HepG2 (cell line): ENCODE data around the gene TEX29. TPM values are rescaled to one million over a fixed set of nuclear protein-coding genes. Genes with fewer than 3 reads are reported as not detected.

Experiments used
- ATAC-seq: fragments of 200-7000 bp; cut with Tn5 transposase; 3 replicates; pipeline ENCODE4 v1.9.1; 2020; ENCODE audit warnings: mild to moderate bottlenecking, moderate library complexity
- BruUV-seq: library from RNA; stranded (reverse); fragments of 400-500 nt; replicated peaks from 2 replicates; lab custom pipeline; 2021; lab: Mats Ljungman, UMichigan
- CTCF ChIA-PET: fragments of 300-600 bp; formaldehyde crosslinking; extraction: SDS; loops from one replicate; lab custom pipeline; 2021; ENCODE audit warnings: low total read pairs, inconsistent platforms, low intra/inter-chr PET ratio; lab: Yijun Ruan, JAX
- POLR2A ChIA-PET: fragments of 350-600 bp; sonication (Branson Sonifier 250); formaldehyde crosslinking; loops from one replicate; lab custom pipeline; 2020; ENCODE audit warnings: antibody characterized with exemption, inconsistent platforms; lab: Yijun Ruan, JAX
- DNase-seq: peaks from one replicate; pipeline ENCODE4 v3.0.0-alpha.2; 2015; ENCODE audit warnings: low spot score
- FAIRE-seq: peaks from 3 replicates; lab custom pipeline; 2011; peaks lifted over from hg19 to GRCh38; lab: Jason Lieb, UNC
- H2AFZ ChIP-seq: one replicate; pipeline ENCODE4 v1.6.1; 2011; ENCODE audit warnings: low read length, inconsistent platforms
- H3K27ac ChIP-seq: fragments of 300-600 bp; 3 replicates; pipeline ENCODE4 v1.8.0; 2011; ENCODE audit warnings: mixed run types, mild to moderate bottlenecking, mixed read lengths, low read length, inconsistent platforms; ENCODE audit not compliant: insufficient read depth; ENCODE audit errors: extremely low read length
- H3K27me3 ChIP-seq, 2 experiments: fragments of 200-600 bp in 1 of 2; 2 replicates in 1 of 2; 3 replicates in 1 of 2; pipeline versions ENCODE4 v1.6.0 to v1.8.0; 2011; ENCODE audit warnings: low read length in 2 of 2, mild to moderate bottlenecking in 2 of 2, moderate library complexity in 2 of 2, inconsistent platforms in 1 of 2; ENCODE audit not compliant: insufficient read depth in 2 of 2, control insufficient read depth in 1 of 2
- H3K36me3 ChIP-seq, 2 experiments: fragments of 200-600 bp in 1 of 2; replicated peaks in 1 of 2; 2 replicates in 1 of 2; 3 replicates in 1 of 2; pipeline versions ENCODE4 v1.5.1 to v1.8.0; 2011; ENCODE audit warnings: low read length in 2 of 2, inconsistent platforms in 1 of 2; ENCODE audit not compliant: insufficient read depth in 2 of 2, control insufficient read depth in 1 of 2
- H3K4me1 ChIP-seq: 2 replicates; pipeline ENCODE4 v1.5.1; 2012; ENCODE audit warnings: low read length, inconsistent platforms; ENCODE audit not compliant: insufficient read depth
- H3K4me2 ChIP-seq: 2 replicates; pipeline ENCODE4 v1.6.0; 2011; ENCODE audit warnings: low read depth, low read length, inconsistent platforms
- H3K4me3 ChIP-seq, 3 experiments: fragments of 200-600 bp in 1 of 3; sonication (generic), shearing (Covaris generic) in 1 of 3; replicated peaks in 1 of 3; 2 replicates each; pipeline ENCODE4 v1.5.1; 2011 to 2016; ENCODE audit warnings: low read length in 3 of 3, inconsistent platforms in 2 of 3, low read depth in 2 of 3, mild to moderate bottlenecking in 2 of 3, control low read depth in 1 of 3, mixed read lengths in 1 of 3; ENCODE audit not compliant: insufficient read depth in 1 of 3
- H3K79me2 ChIP-seq: one replicate; pipeline ENCODE4 v1.6.1; 2011; ENCODE audit warnings: low read length, inconsistent platforms; ENCODE audit not compliant: insufficient read depth
- H3K9ac ChIP-seq: 2 replicates; pipeline ENCODE4 v1.6.0; 2011; ENCODE audit warnings: mild to moderate bottlenecking, low read depth, low read length, inconsistent platforms; ENCODE audit not compliant: insufficient read depth
- H3K9me3 ChIP-seq: 2 replicates; pipeline ENCODE4 v1.5.1; 2012; ENCODE audit warnings: mild to moderate bottlenecking, low read length
- H4K20me1 ChIP-seq: 2 replicates; pipeline ENCODE4 v1.6.0; 2011; ENCODE audit warnings: inconsistent platforms, mild to moderate bottlenecking, low read length, moderate library complexity; ENCODE audit not compliant: insufficient read depth
- AGO2 ChIP-seq: fragments of 200-400 bp; formaldehyde crosslinking; optimal IDR thresholded peaks from 2 replicates; pipeline ENCODE3; 2017; ENCODE audit warnings: mild to moderate bottlenecking, low read depth, low read length, moderate library complexity
- HNRNPLL ChIP-seq: fragments of 200-400 bp; formaldehyde crosslinking; IDR thresholded peaks from 2 replicates; pipeline ENCODE4 v1.6.1; 2017; ENCODE audit warnings: mild to moderate bottlenecking, low read depth, low read length; ENCODE audit not compliant: poor library complexity, severe bottlenecking
- KDM1A ChIP-seq: IDR thresholded peaks from 2 replicates; pipeline ENCODE4 v1.6.1; 2016; ENCODE audit warnings: missing compliant biosample characterization
- KMT2B ChIP-seq: IDR thresholded peaks from 2 replicates; pipeline ENCODE4 v1.6.1; 2016; ENCODE audit warnings: missing genetic modification reagents, missing compliant biosample characterization
- NONO ChIP-seq, 2 experiments: fragments of 450-650 bp in 1 of 2; sonication (generic) in 1 of 2; formaldehyde crosslinking in 1 of 2; IDR thresholded peaks in 1 of 2; conservative IDR thresholded peaks in 1 of 2; 2 replicates each; pipeline versions ENCODE4 v1.6.1 to v1.8.0; 2017 to 2022; ENCODE audit warnings: mild to moderate bottlenecking in 1 of 2, missing genetic modification reagents in 1 of 2, moderate library complexity in 1 of 2
- ZKSCAN1 ChIP-seq: fragments of 150-350 bp; IDR thresholded peaks from 2 replicates; pipeline ENCODE4 v1.6.1; 2014; ENCODE audit warnings: low read length
- ZNF558 ChIP-seq: sonication (generic); formaldehyde crosslinking; IDR thresholded peaks from 2 replicates; pipeline ENCODE4 v1.9.0; 2022; ENCODE audit warnings: mild to moderate bottlenecking, missing genetic modification reagents, borderline replicate concordance
- ZNF720 ChIP-seq: sonication (generic); formaldehyde crosslinking; IDR thresholded peaks from 2 replicates; pipeline ENCODE4 v1.4.0; 2020; ENCODE audit warnings: missing genetic modification reagents
- ZNF75D ChIP-seq: sonication (generic); formaldehyde crosslinking; IDR thresholded peaks from 2 replicates; pipeline ENCODE4 v1.8.1; 2023; ENCODE audit warnings: missing genetic modification reagents, mild to moderate bottlenecking, borderline replicate concordance
- ZNF841 ChIP-seq: sonication (generic); formaldehyde crosslinking; IDR thresholded peaks from 2 replicates; pipeline ENCODE4 v1.8.1; 2023; ENCODE audit warnings: missing genetic modification reagents, borderline replicate concordance
- WGBS: methylation state at CpG from one replicate; pipeline ENCODE4 v1.1.6; 2017; ENCODE audit warnings: low lambda C conversion rate; 5-methylcytosine and 5-hydroxymethylcytosine counted together
- in situ Hi-C: cut with HindIII; loops from 2 replicates; pipeline ENCODE4 v1.10.0; 2017; ENCODE audit warnings: low pct_unique_long_range_greater_than_20kb; ENCODE audit not compliant: extremely low pct_ligation_motif_present
- intact Hi-C: fragments of 100-400 bp; cut with micrococcal nuclease; formaldehyde crosslinking; loops from one replicate; pipeline ENCODE4 v1.10.0; 2022; ENCODE audit not compliant: unreplicated experiment
- polyA plus RNA-seq, 8 experiments: library from polyadenylated mRNA; depleted of rRNA in 3 of 8; stranded (reverse) in 7 of 8; unstranded in 1 of 8; fragments of >200 nt; fragmentation: Illumina TruSeq in 4 of 8; extraction: Trizol in 4 of 8; gene quantifications; 2 replicates each; pipeline versions ENCODE4 v1.2.1 to v1.2.3, GENCODE V29; 2011 to 2016; ENCODE audit warnings: low read depth in 4 of 8, missing spikeins in 1 of 8, mixed read lengths in 1 of 8; ENCODE audit not compliant: insufficient read depth in 1 of 8
- total RNA-seq, 5 experiments: library from RNA; depleted of rRNA; stranded (reverse); fragments of >200 nt; fragmentation: Illumina TruSeq; extraction: Trizol; gene quantifications; 2 replicates each; pipeline ENCODE4 v1.2.3, GENCODE V29; 2016; ENCODE audit warnings: low read depth in 1 of 5
- TF ChIP-seq, protein P1 (sequence below): sonication (generic); formaldehyde crosslinking; IDR thresholded peaks from 2 replicates; pipeline ENCODE4 v1.8.1; 2023; ENCODE audit warnings: mild to moderate bottlenecking, missing genetic modification reagents, borderline replicate concordance
- TF ChIP-seq, protein P2 (sequence below): sonication (generic); formaldehyde crosslinking; IDR thresholded peaks from 2 replicates; pipeline ENCODE4 v1.8.1; 2022; ENCODE audit warnings: mild to moderate bottlenecking, missing genetic modification reagents

Gene TEX29
- total and polyA plus RNA-seq, 2 of the 13 experiments (the other 11 are each of a cell fraction or from before 2014, with no cell fraction given), result 0.12 to 0.22 TPM

DNA sequence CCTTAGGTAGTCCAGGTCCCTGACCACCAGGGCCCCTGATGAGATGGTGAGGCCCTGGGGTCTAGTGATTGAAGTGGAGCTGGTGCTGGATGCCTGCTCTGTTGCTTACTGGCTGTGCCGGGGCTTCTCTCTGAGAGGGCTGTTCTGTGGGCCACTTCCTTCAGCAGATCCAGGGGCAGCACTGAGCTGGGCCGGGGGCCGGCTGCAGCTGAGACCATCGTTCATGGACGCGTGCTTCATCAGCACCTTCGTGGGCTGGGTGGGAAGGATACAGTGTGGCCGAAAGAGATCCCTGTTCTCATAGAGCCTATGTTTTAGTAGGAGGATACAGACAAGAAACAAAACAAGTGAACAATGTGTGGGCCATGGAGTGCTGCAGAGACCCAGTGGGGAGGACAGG, 33.2 kb upstream of the TEX29 start:
- POLR2A ChIA-PET, result no interaction called here
- ATAC-seq (peak; percentile 24; the same call in 2 of the 3 replicates), FAIRE-seq (no peak), DNase-seq (no peak)
- Histone ChIP-seq H2AFZ (no peak overlapping the region), H3K9me3 (no peaks in the 10 kb centered on the region), H3K36me3 (peaks cover 31 to 83% of the 10 kb centered on the region in 2 experiments), H3K9ac (no peak overlapping the region), H3K4me1 (no peaks in the 10 kb centered on the region), H3K79me2 (no peaks in the 10 kb centered on the region), H4K20me1 (no peaks in the 10 kb centered on the region; the same call in 1 of the 2 replicates), H3K27me3 (no peaks in the 10 kb centered on the region), H3K27ac (no peak overlapping the region), H3K4me2 (no peak overlapping the region), H3K4me3 (no peak overlapping the region)
- 99% methylated on average over 7 of the region's 8 CpGs for WGBS
- intact Hi-C loops, result no loop called here
- in situ Hi-C loops, result no loop called here
- CTCF ChIA-PET, result no interaction called here
- BruUV-seq, result no TSS peak
- TF ChIP-seq AGO2 (peak; percentile 11), ZNF75D (CRISPR knock-in tag) (no peak)

DNA sequence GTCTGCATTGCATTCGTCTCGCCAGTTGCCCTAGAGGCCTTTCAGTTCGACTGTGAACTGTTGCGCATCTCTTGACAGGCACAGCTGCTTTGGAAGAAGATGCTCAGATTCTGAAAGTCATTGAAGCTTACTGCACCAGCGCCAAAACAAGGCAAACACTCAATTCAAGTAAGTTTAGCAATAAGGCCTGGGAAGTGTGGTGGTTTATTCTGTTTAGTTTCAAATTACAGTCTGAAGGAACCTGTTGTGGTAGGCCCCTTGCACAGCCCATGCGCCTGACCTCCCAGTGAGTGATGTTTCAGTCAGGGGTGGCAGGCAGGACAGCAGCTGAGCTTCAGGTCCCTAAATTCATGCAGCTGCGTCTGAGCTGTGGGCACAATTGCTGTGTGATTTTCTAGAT, 32.2 kb upstream of the TEX29 start:
- in situ Hi-C loops, result no loop called here
- H3K79me2 ChIP-seq, result no peaks in the 10 kb centered on the region
- BruUV-seq, result no TSS peak
- H3K4me2 ChIP-seq, result no peak overlapping the region
- H3K27me3 ChIP-seq, result no peaks in the 10 kb centered on the region
- no peak overlapping the region for H3K27ac ChIP-seq
- H3K4me3 ChIP-seq, result no peak overlapping the region
- H3K9me3 ChIP-seq, result no peaks in the 10 kb centered on the region
- POLR2A ChIA-PET, result no interaction called here
- TF ChIP-seq KDM1A (CRISPR knock-in tag), result no peak
- TF ChIP-seq HNRNPLL, result no peak
- TF ChIP-seq, protein P1, sequence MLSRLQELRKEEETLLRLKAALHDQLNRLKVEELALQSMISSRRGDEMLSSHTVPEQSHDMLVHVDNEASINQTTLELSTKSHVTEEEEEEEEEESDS (CRISPR knock-in tag), result no peak
- no peak for TF ChIP-seq ZKSCAN1
- no peak for TF ChIP-seq KMT2B (CRISPR knock-in tag)
- no peak for TF ChIP-seq ZNF720
- TF ChIP-seq NONO (IDR thresholded peaks at IDR 0.05), result no peak
- no peak for TF ChIP-seq NONO (CRISPR knock-in tag; conservative IDR thresholded peaks at IDR 0.05)
- TF ChIP-seq ZNF841 (CRISPR knock-in tag), result no peak
- TF ChIP-seq ZNF558, result no peak
- TF ChIP-seq, protein P2, sequence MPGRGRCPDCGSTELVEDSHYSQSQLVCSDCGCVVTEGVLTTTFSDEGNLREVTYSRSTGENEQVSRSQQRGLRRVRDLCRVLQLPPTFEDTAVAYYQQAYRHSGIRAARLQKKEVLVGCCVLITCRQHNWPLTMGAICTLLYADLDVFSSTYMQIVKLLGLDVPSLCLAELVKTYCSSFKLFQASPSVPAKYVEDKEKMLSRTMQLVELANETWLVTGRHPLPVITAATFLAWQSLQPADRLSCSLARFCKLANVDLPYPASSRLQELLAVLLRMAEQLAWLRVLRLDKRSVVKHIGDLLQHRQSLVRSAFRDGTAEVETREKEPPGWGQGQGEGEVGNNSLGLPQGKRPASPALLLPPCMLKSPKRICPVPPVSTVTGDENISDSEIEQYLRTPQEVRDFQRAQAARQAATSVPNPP (CRISPR knock-in tag), result no peak
- TF ChIP-seq, all 625 proteins: peak for 0
- FAIRE-seq (no peak), DNase-seq (no peak), ATAC-seq (no peak)
- intact Hi-C loops, result no loop called here
- 96% methylated on average over 7 of the region's 7 CpGs for WGBS
- Histone ChIP-seq H3K4me1 (no peaks in the 10 kb centered on the region), H2AFZ (no peak overlapping the region), H3K36me3 (peaks cover 26 to 81% of the 10 kb centered on the region in 2 experiments), H3K9ac (no peak overlapping the region), H4K20me1 (no peaks in the 10 kb centered on the region; the same call in 1 of the 2 replicates)
- CTCF ChIA-PET, result no interaction called here
